ENCODE measurements around the gene SNX21.
"Not testable (repeated sequence)": the region's sequence is repeated elsewhere in the genome, so short reads cannot be mapped to it uniquely, and the experiment has no call there.

SNX21 gene

GRCh38 chr20:45823949-45824835, 9.4 kb upstream of the SNX21 start:
- DNase-seq, result no peak

GRCh38 chr20:45826381-45827019, 7.1 kb upstream of the SNX21 start:
- no peak for DNase-seq

GRCh38 chr20:45827030-45827652, 6.5 kb upstream of the SNX21 start, which contains the start of gene TNNC2:
TSS of gene TNNC2 (minus strand) at chr20:45827312. CDS start at chr20:45827248, 64 bp downstream.
- no peak for DNase-seq

- DNase-seq, result no peak
Observed at GRCh38 chr20:45827712-45828111, 5.9 kb upstream of the SNX21 start.

- no peak for DNase-seq
Observed at GRCh38 chr20:45828589-45828988, 5.0 kb upstream of the SNX21 start.

GRCh38 chr20:45829673-45830106, 3.9 kb upstream of the SNX21 start:
- DNase-seq, result not testable (repeated sequence)

GRCh38 chr20:45832619-45833018, 980 bp upstream of the SNX21 start:
- no peak for DNase-seq

- no peak for DNase-seq
Observed at GRCh38 chr20:45833883-45834796, 541 bp downstream of the SNX21 start.

GRCh38 chr20:45834797-45835161, 1.2 kb downstream of the SNX21 start:
- DNase-seq, result no peak

GRCh38 chr20:45835329-45835765, 1.7 kb downstream of the SNX21 start:
- DNase-seq, result no peak

GRCh38 chr20:45835825-45836224, 2.2 kb downstream of the SNX21 start:
- DNase-seq, result no peak

- no peak for DNase-seq
Observed at GRCh38 chr20:45836841-45837240, 3.2 kb downstream of the SNX21 start.

- DNase-seq, result no peak
Observed at GRCh38 chr20:45840700-45841198, 7.2 kb downstream of the SNX21 start.

GRCh38 chr20:45841407-45842129, 8.0 kb downstream of the SNX21 start:
- DNase-seq, result no peak

- no peak for DNase-seq
Observed at GRCh38 chr20:45842169-45842812, 8.7 kb downstream of the SNX21 start.

GRCh38 chr20:45843506-45843905, 9.9 kb downstream of the SNX21 start:
- no peak for DNase-seq

- no peak for DNase-seq
Observed at GRCh38 chr20:45845452-45845851, 11.9 kb downstream of the SNX21 start.

- no peak for DNase-seq
Observed at GRCh38 chr20:45848421-45848820, 14.8 kb downstream of the SNX21 start.

GRCh38 chr20:45848969-45849582, 15.5 kb downstream of the SNX21 start:
- DNase-seq, result no peak

- DNase-seq, result no peak
Observed at GRCh38 chr20:45850238-45850637, 16.6 kb downstream of the SNX21 start.

- DNase-seq, result no peak
Observed at GRCh38 chr20:45850926-45851325, 17.3 kb downstream of the SNX21 start.
